Endodermal cell (in vitro differentiated cells): ENCODE data around the gene ACMSD. TPM values are rescaled to one million over a fixed set of nuclear protein-coding genes. Genes with fewer than 3 reads are reported as not detected.

Experiments used
- DNase-seq: peaks from one replicate; pipeline ENCODE4 v3.0.0-alpha.2; 2017
- H3K27ac ChIP-seq: 2 replicates; pipeline ENCODE4 v1.5.1; 2013; ENCODE audit warnings: mild to moderate bottlenecking, low read depth, low read length, moderate library complexity
- H3K27me3 ChIP-seq: 2 replicates; pipeline ENCODE4 v1.6.1; 2013; ENCODE audit warnings: mild to moderate bottlenecking, low read length, moderate library complexity; ENCODE audit not compliant: insufficient read depth, control insufficient read depth, poor library complexity, severe bottlenecking
- H3K36me3 ChIP-seq: 2 replicates; pipeline ENCODE4 v1.7.0; 2013; ENCODE audit warnings: mild to moderate bottlenecking, low read length, moderate library complexity; ENCODE audit not compliant: control insufficient read depth, insufficient read depth
- H3K4me1 ChIP-seq: one replicate; pipeline ENCODE4 v1.7.0; 2013; ENCODE audit warnings: low read length; ENCODE audit not compliant: control insufficient read depth, insufficient read depth
- H3K4me3 ChIP-seq: 2 replicates; pipeline ENCODE4 v1.5.1; 2013; ENCODE audit warnings: mild to moderate bottlenecking, low read length, moderate library complexity
- H3K9ac ChIP-seq: 2 replicates; pipeline ENCODE4 v1.6.1; 2013; ENCODE audit warnings: mild to moderate bottlenecking, low read length, moderate library complexity; ENCODE audit not compliant: poor library complexity, severe bottlenecking; ENCODE audit errors: extremely low read depth
- H3K9me3 ChIP-seq: 2 replicates; pipeline ENCODE4 v1.6.1; 2013; ENCODE audit warnings: mild to moderate bottlenecking, low read length, moderate library complexity; ENCODE audit not compliant: control insufficient read depth
- H3K27ac Mint-ChIP-seq: 2 replicates; pipeline ENCODE4 v1.8.0; 2020; ENCODE audit warnings: mixed read lengths
- H3K27me3 Mint-ChIP-seq: 2 replicates; pipeline ENCODE4 v1.8.0; 2021; ENCODE audit warnings: mild to moderate bottlenecking, mixed read lengths; ENCODE audit not compliant: insufficient read depth
- H3K36me3 Mint-ChIP-seq: 2 replicates; pipeline ENCODE4 v1.8.0; 2020; ENCODE audit warnings: low read depth, mixed read lengths
- H3K4me1 Mint-ChIP-seq: 2 replicates; pipeline ENCODE4 v1.8.0; 2020; ENCODE audit warnings: mixed read lengths
- H3K4me3 Mint-ChIP-seq: 2 replicates; pipeline ENCODE4 v1.8.0; 2020; ENCODE audit warnings: mild to moderate bottlenecking, moderate library complexity, mixed read lengths
- H3K9me3 Mint-ChIP-seq: 2 replicates; pipeline ENCODE4 v1.8.0; 2020; ENCODE audit warnings: mild to moderate bottlenecking, mixed read lengths
- CTCF ChIP-seq: fragments of 200-600 bp; sonication (generic); conservative IDR thresholded peaks from 2 replicates; pipeline ENCODE4 v1.5.0; 2021; ENCODE audit warnings: antibody characterized with exemption, mild to moderate bottlenecking
- WGBS, 2 experiments: methylation state at CpG; one replicate each; pipeline versions ENCODE4 v1.1.5 to v1.1.7; 2013; ENCODE audit warnings: missing lambda C conversion rate in 2 of 2, mixed read lengths in 1 of 2; ENCODE audit not compliant: insufficient coverage in 1 of 2, insufficient read length in 1 of 2; 5-methylcytosine and 5-hydroxymethylcytosine counted together
- total RNA-seq, 2 donors: library from RNA; stranded (reverse); fragmentation: NEBNext Ultra II Directional in 1 of 2; extraction: Animal tissue kit (Norgen Biotek cat#: 25700) in 1 of 2; gene quantifications; 2 replicates in 1 of 2; 3 replicates in 1 of 2; pipeline ENCODE4 v1.2.1, GENCODE V29; 2021

Gene ACMSD
- total RNA-seq, 2 donors from 2014 or later, result not detected

DNA sequence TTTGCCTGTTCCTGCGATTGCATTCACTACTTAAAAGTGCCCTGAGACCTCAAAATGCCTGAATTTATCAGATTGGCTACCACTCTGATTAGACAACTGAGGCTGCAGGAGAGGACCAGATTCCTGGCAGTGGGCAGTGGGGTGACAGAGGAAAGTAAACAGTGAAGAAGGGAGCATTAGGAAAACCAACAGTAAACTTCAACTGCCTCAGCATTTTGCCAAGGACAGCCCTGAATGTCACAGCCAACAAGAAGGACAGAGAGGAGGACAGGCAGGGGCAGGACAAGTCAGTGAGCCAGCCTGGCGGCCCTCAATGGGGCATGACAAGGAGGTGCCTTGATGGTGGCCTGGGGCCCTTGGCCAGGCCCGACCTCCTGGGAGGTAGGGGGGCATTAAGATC is 24.3 kb downstream of the ACMSD start:
- H3K9me3 Mint-ChIP-seq, result peaks cover 5% of the 10 kb centered on the region
- no peaks in the 10 kb centered on the region for H3K27me3 ChIP-seq
- H3K4me3 Mint-ChIP-seq, result no peak overlapping the region
- no peaks in the 10 kb centered on the region for H3K4me1 Mint-ChIP-seq
- no peak for DNase-seq
- H3K27me3 Mint-ChIP-seq, result no peaks in the 10 kb centered on the region
- 92 to 100% methylated on average over 1 to 3 of the region's 3 CpGs for WGBS, 2 experiments
- TF ChIP-seq CTCF, result no peak
- no peak overlapping the region for H3K27ac Mint-ChIP-seq
- H3K36me3 Mint-ChIP-seq, result no peaks in the 10 kb centered on the region
- H3K36me3 ChIP-seq, result no peaks in the 10 kb centered on the region
- H3K9ac ChIP-seq, result no peak overlapping the region
- H3K4me3 ChIP-seq, result no peak overlapping the region
- no peak overlapping the region for H3K27ac ChIP-seq
- H3K4me1 ChIP-seq, result no peaks in the 10 kb centered on the region
- H3K9me3 ChIP-seq, result no peaks in the 10 kb centered on the region

GRCh38 chr2:134863446-134863845 is 25.0 kb downstream of the ACMSD start:
- Mint-ChIP-seq H3K36me3 (no peaks in the 10 kb centered on the region), H3K9me3 (peaks cover 5% of the 10 kb centered on the region), H3K4me1 (no peaks in the 10 kb centered on the region), H3K4me3 (no peak overlapping the region), H3K27me3 (no peaks in the 10 kb centered on the region), H3K27ac (no peak overlapping the region)
- Histone ChIP-seq H3K27me3 (no peaks in the 10 kb centered on the region), H3K9me3 (no peaks in the 10 kb centered on the region), H3K4me3 (no peak overlapping the region), H3K4me1 (no peaks in the 10 kb centered on the region), H3K9ac (no peak overlapping the region), H3K36me3 (no peaks in the 10 kb centered on the region), H3K27ac (no peak overlapping the region)
- TF ChIP-seq CTCF, result no peak
- no peak for DNase-seq
- WGBS, 2 experiments, result 94 to 95% methylated on average over 16 to 20 of the region's 20 CpGs

- Histone ChIP-seq H3K9me3 (no peaks in the 10 kb centered on the region), H3K36me3 (no peaks in the 10 kb centered on the region), H3K9ac (no peak overlapping the region), H3K4me3 (no peak overlapping the region), H3K27ac (no peak overlapping the region), H3K4me1 (no peaks in the 10 kb centered on the region), H3K27me3 (no peaks in the 10 kb centered on the region)
- Mint-ChIP-seq H3K4me1 (no peaks in the 10 kb centered on the region), H3K27me3 (no peaks in the 10 kb centered on the region), H3K4me3 (no peak overlapping the region), H3K36me3 (no peaks in the 10 kb centered on the region), H3K27ac (no peak overlapping the region), H3K9me3 (peaks cover 5% of the 10 kb centered on the region)
- WGBS, 2 experiments, result 89 to 94% methylated on average over 3 to 5 of the region's 5 CpGs
- TF ChIP-seq CTCF, result no peak
- DNase-seq, result no peak
Observed at GRCh38 chr2:134865067-134865787, 26.8 kb downstream of the ACMSD start.
